Ureter (tissue), 1 donor: ENCODE measurements around the gene NETO2. TPM values are rescaled to one million over a fixed set of nuclear protein-coding genes. Genes with fewer than 3 reads are reported as not detected.

Experiments used
- DNase-seq: peaks from one replicate; pipeline ENCODE4 v3.0.0-alpha.2; 2020; ENCODE audit warnings: low spot score
- total RNA-seq: library from RNA; stranded (reverse); gene quantifications from one replicate; pipeline ENCODE4 v1.2.4, GENCODE V29; 2023
- donor health status: DM: yes; HTN: yes; CAD: no.

NETO2 gene
- total RNA-seq, 1 donor from 2014 or later, result 5.3 TPM

- no peak for DNase-seq
Observed at GRCh38 chr16:47046726-47047523, 96.8 kb downstream of the NETO2 start.

- no peak for DNase-seq
Observed at GRCh38 chr16:47045459-47045858, 98.3 kb downstream of the NETO2 start.

GRCh38 chr16:47045023-47045422, 98.7 kb downstream of the NETO2 start:
- no peak for DNase-seq

- no peak for DNase-seq
Observed at GRCh38 chr16:47043970-47044684, 99.6 kb downstream of the NETO2 start.

- DNase-seq, result no peak
Observed at GRCh38 chr16:47043200-47043599, 100.5 kb downstream of the NETO2 start.

- peak; percentile 89 for DNase-seq
Observed at GRCh38 chr16:47037746-47038458, 105.8 kb downstream of the NETO2 start.

GRCh38 chr16:47037396-47037745, 106.4 kb downstream of the NETO2 start:
- peak; percentile 52 for DNase-seq

- DNase-seq, result no peak
Observed at GRCh38 chr16:47036201-47036600, 107.5 kb downstream of the NETO2 start.

- DNase-seq, result no peak
Observed at GRCh38 chr16:47035436-47035835, 108.3 kb downstream of the NETO2 start.

GRCh38 chr16:47034455-47034854, 109.3 kb downstream of the NETO2 start:
- no peak for DNase-seq

- DNase-seq, result no peak
Observed at GRCh38 chr16:47033176-47033575, 110.6 kb downstream of the NETO2 start.

- DNase-seq, result no peak
Observed at GRCh38 chr16:47029724-47030123, 114.0 kb downstream of the NETO2 start.

GRCh38 chr16:47028767-47029377, 114.9 kb downstream of the NETO2 start:
- DNase-seq, result no peak

Other genes starting within 250 kb of the NETO2 start
- 51.5 TPM for gene DNAJA2, start 170.3 kb downstream of the NETO2 start, total RNA-seq